A549 (cell line): ENCODE results near the gene REC8. TPM values are rescaled to one million over a fixed set of nuclear protein-coding genes. Genes with fewer than 3 reads are reported as not detected.
A peak's percentile ranks its signal among the peaks of the same experiment; 100 is the strongest.

Source experiments
- ATAC-seq, 2 experiments: fragments of 200-7000 bp in 1 of 2; fragments of >200 bp in 1 of 2; cut with Nextera tagmentation in 1 of 2; cut with Tn5 transposase in 1 of 2; 3 replicates each; pipeline versions ENCODE4 v1.8.0 to v1.9.1; 2018 to 2020; ENCODE audit warnings: mild to moderate bottlenecking in 1 of 2, moderate library complexity in 1 of 2
- CTCF ChIA-PET: fragments of 300-600 bp; sonication (Branson Sonifier 250); formaldehyde crosslinking; extraction: SDS; loops from one replicate; lab custom pipeline; 2021; ENCODE audit warnings: antibody characterized with exemption, inconsistent platforms; lab: Yijun Ruan, JAX
- POLR2A ChIA-PET: fragments of 350-600 bp; formaldehyde crosslinking; extraction: SDS; loops from one replicate; lab custom pipeline; 2021; ENCODE audit warnings: antibody characterized with exemption, inconsistent platforms; lab: Yijun Ruan, JAX
- DNase-seq, 2 experiments: peaks; one replicate each; pipeline versions ENCODE4 v3.0.0 to v3.0.0-alpha.2; 2011 to 2016; ENCODE audit warnings: low read depth in 1 of 2, low spot score in 1 of 2
- FAIRE-seq: peaks from 2 replicates; lab custom pipeline; 2011; peaks lifted over from hg19 to GRCh38; lab: Jason Lieb, UNC
- H3K27ac ChIP-seq, 2 experiments: fragments of >200 bp; sonication (Bioruptor Twin); formaldehyde crosslinking; 3 replicates each; pipeline ENCODE4 v1.5.1; 2016 to 2017
- H3K4me1 ChIP-seq: fragments of >200 bp; sonication (Bioruptor Twin); formaldehyde crosslinking; 3 replicates; pipeline ENCODE4 v1.6.1; 2016
- H3K4me2 ChIP-seq: fragments of >200 bp; sonication (Bioruptor Twin); formaldehyde crosslinking; 3 replicates; pipeline ENCODE4 v1.6.1; 2016
- H3K4me3 ChIP-seq: fragments of >200 bp; sonication (Bioruptor Twin); formaldehyde crosslinking; 3 replicates; pipeline ENCODE4 v1.5.1; 2016
- H3K9me3 ChIP-seq: fragments of >200 bp; sonication (Bioruptor Twin); formaldehyde crosslinking; 3 replicates; pipeline ENCODE4 v1.6.1; 2016
- BHLHE40 ChIP-seq: IDR thresholded peaks from 2 replicates; pipeline ENCODE4 v1.6.1; 2012; ENCODE audit warnings: low read depth, low read length, inconsistent platforms
- CEBPB ChIP-seq, 2 experiments: fragments of >200 bp in 1 of 2; sonication (Bioruptor Twin) in 1 of 2; formaldehyde crosslinking in 1 of 2; IDR thresholded peaks; 2 replicates each; pipeline ENCODE4 v1.6.1; 2012 to 2016
- CHD2 ChIP-seq: fragments of 150-350 bp; IDR thresholded peaks from 2 replicates; pipeline ENCODE4 v1.6.1; 2014; ENCODE audit warnings: low read length; ENCODE audit not compliant: partially characterized antibody
- CTCF ChIP-seq: fragments of >200 bp; sonication (Bioruptor Twin); formaldehyde crosslinking; IDR thresholded peaks from 3 replicates; pipeline ENCODE4 v1.5.1; 2016
- ESRRA ChIP-seq: fragments of 150-350 bp; IDR thresholded peaks from 2 replicates; pipeline ENCODE4 v1.6.1; 2014; ENCODE audit warnings: mild to moderate bottlenecking, low read length, borderline replicate concordance
- FOSB ChIP-seq: fragments of 250-450 bp; sonication (Bioruptor Pico); IDR thresholded peaks from 2 replicates; pipeline ENCODE4 v1.5.0; 2020; ENCODE audit warnings: mild to moderate bottlenecking, moderate library complexity
- FOSL2 ChIP-seq, 2 experiments: fragments of 450-650 bp in 1 of 2; fragments of >200 bp in 1 of 2; sonication (Bioruptor Twin) in 1 of 2; formaldehyde crosslinking; IDR thresholded peaks; 2 replicates each; pipeline versions ENCODE4 v1.5.0 to v1.6.1; 2016 to 2020; ENCODE audit warnings: mild to moderate bottlenecking in 1 of 2, moderate library complexity in 1 of 2
- GATA3 ChIP-seq: IDR thresholded peaks from 2 replicates; pipeline ENCODE4 v1.6.1; 2012; ENCODE audit warnings: borderline replicate concordance
- HES2 ChIP-seq: fragments of >200 bp; sonication (Bioruptor Twin); formaldehyde crosslinking; IDR thresholded peaks from 2 replicates; pipeline ENCODE4 v1.6.1; 2016
- HEYL ChIP-seq: fragments of 250-450 bp; sonication (Bioruptor Pico); IDR thresholded peaks from 2 replicates; pipeline ENCODE4 v1.8.0; 2021; ENCODE audit warnings: mild to moderate bottlenecking, moderate library complexity
- HOXA7 ChIP-seq: fragments of 250-450 bp; sonication (Bioruptor Pico); IDR thresholded peaks from 2 replicates; pipeline ENCODE4 v1.5.0; 2020; ENCODE audit warnings: mild to moderate bottlenecking, moderate library complexity
- HOXB5 ChIP-seq: fragments of 250-450 bp; sonication (Bioruptor Pico); IDR thresholded peaks from 2 replicates; pipeline ENCODE4 v1.5.0; 2020; ENCODE audit warnings: mild to moderate bottlenecking, moderate library complexity
- JUN ChIP-seq, 2 experiments: fragments of >200 bp; sonication (Bioruptor Twin); formaldehyde crosslinking; IDR thresholded peaks; 2 replicates in 1 of 2; 3 replicates in 1 of 2; pipeline ENCODE4 v1.6.1; 2016 to 2017
- KDM5A ChIP-seq: fragments of 200-600 bp; sonication (generic); IDR thresholded peaks from 2 replicates; pipeline ENCODE4 v1.6.1; 2016; ENCODE audit warnings: antibody characterized with exemption, mild to moderate bottlenecking
- MAFK ChIP-seq: fragments of 450-650 bp; IDR thresholded peaks from 2 replicates; pipeline ENCODE4 v1.6.1; 2014; ENCODE audit not compliant: partially characterized antibody
- MAZ ChIP-seq: fragments of 150-350 bp; IDR thresholded peaks from 2 replicates; pipeline ENCODE4 v1.6.1; 2014; ENCODE audit warnings: antibody characterized with exemption, low read depth, low read length, borderline replicate concordance
- PHF8 ChIP-seq: fragments of 200-600 bp; sonication (generic); IDR thresholded peaks from 2 replicates; pipeline ENCODE4 v1.6.1; 2016; ENCODE audit warnings: low read depth, mild to moderate bottlenecking, antibody characterized with exemption, moderate library complexity, borderline replicate concordance
- POLR2A ChIP-seq: IDR thresholded peaks from 2 replicates; pipeline ENCODE4 v1.6.1; 2012; ENCODE audit warnings: mild to moderate bottlenecking, low read length
- RAD21 ChIP-seq, 2 experiments: fragments of >200 bp in 1 of 2; sonication (Bioruptor Twin) in 1 of 2; formaldehyde crosslinking in 1 of 2; IDR thresholded peaks in 1 of 2; conservative IDR thresholded peaks in 1 of 2; 2 replicates in 1 of 2; 3 replicates in 1 of 2; pipeline ENCODE4 v1.6.1; 2012 to 2018; ENCODE audit warnings: inconsistent platforms in 1 of 2
- RARB ChIP-seq: fragments of 250-450 bp; sonication (Bioruptor Pico); IDR thresholded peaks from 2 replicates; pipeline ENCODE4 v1.8.0; 2021; ENCODE audit warnings: mild to moderate bottlenecking, moderate library complexity
- RFX5 ChIP-seq: fragments of 450-650 bp; IDR thresholded peaks from 2 replicates; pipeline ENCODE4 v1.7.1; 2014; ENCODE audit warnings: antibody characterized with exemption, mild to moderate bottlenecking, moderate library complexity
- RNF2 ChIP-seq: fragments of 200-600 bp; sonication (generic); IDR thresholded peaks from 2 replicates; pipeline ENCODE4 v1.6.1; 2016; ENCODE audit warnings: low read depth, mild to moderate bottlenecking, antibody characterized with exemption, moderate library complexity, borderline replicate concordance
- SMC3 ChIP-seq: fragments of >200 bp; sonication (Bioruptor Twin); formaldehyde crosslinking; IDR thresholded peaks from 3 replicates; pipeline ENCODE4 v1.6.1; 2018; ENCODE audit warnings: inconsistent platforms
- SREBF2 ChIP-seq: fragments of 450-650 bp; IDR thresholded peaks from 2 replicates; pipeline ENCODE4 v1.6.1; 2014; ENCODE audit warnings: mild to moderate bottlenecking, moderate library complexity
- TFCP2L1 ChIP-seq: fragments of 250-450 bp; sonication (Bioruptor Pico); IDR thresholded peaks from 2 replicates; pipeline ENCODE4 v1.5.0; 2021; ENCODE audit warnings: mild to moderate bottlenecking
- TP53 ChIP-seq: fragments of 250-450 bp; sonication (Bioruptor Pico); IDR thresholded peaks from 2 replicates; pipeline ENCODE4 v1.5.0; 2021; ENCODE audit warnings: mild to moderate bottlenecking, moderate library complexity
- ZC3H11A ChIP-seq: fragments of 450-650 bp; IDR thresholded peaks from 2 replicates; pipeline ENCODE4 v1.6.1; 2014; ENCODE audit warnings: antibody characterized with exemption, mild to moderate bottlenecking
- ZFP36 ChIP-seq: fragments of 450-650 bp; IDR thresholded peaks from 2 replicates; pipeline ENCODE4 v1.6.1; 2014; ENCODE audit warnings: borderline replicate concordance; ENCODE audit not compliant: partially characterized antibody
- ZNF302 ChIP-seq: fragments of 250-450 bp; sonication (Bioruptor Pico); IDR thresholded peaks from 2 replicates; pipeline ENCODE4 v1.9.0; 2021; ENCODE audit warnings: inconsistent platforms, mild to moderate bottlenecking, moderate library complexity
- ZSCAN20 ChIP-seq: fragments of 250-450 bp; sonication (Bioruptor Pico); IDR thresholded peaks from 2 replicates; pipeline ENCODE4 v1.8.0; 2022; ENCODE audit warnings: mild to moderate bottlenecking, moderate library complexity
- whole genome bisulfite sequencing: methylation state at CpG from one replicate; pipeline ENCODE4 v1.1.6; 2017; ENCODE audit errors: missing lambda C conversion rate; 5-methylcytosine and 5-hydroxymethylcytosine counted together
- polyA plus RNA-seq, 4 experiments: library from polyadenylated mRNA; depleted of rRNA in 3 of 4; stranded (reverse); fragments of >200 nt; fragmentation: RNase III in 1 of 4; extraction: RNeasy Plus Mini Kit Qiagen cat#74134 plus additional on column Dnase treatment in 1 of 4; gene quantifications; 2 replicates in 3 of 4; 3 replicates in 1 of 4; pipeline ENCODE4 v1.2.3, GENCODE V29; 2011 to 2017
- TF ChIP-seq, protein P1 (sequence below): IDR thresholded peaks from 2 replicates; pipeline ENCODE4 v1.6.1; 2012
- TF ChIP-seq, protein P2 (sequence below): fragments of 450-650 bp; IDR thresholded peaks from 2 replicates; pipeline ENCODE4 v1.6.1; 2014; ENCODE audit warnings: antibody characterized with exemption

REC8 gene
- polyA plus RNA-seq, 2 of the 4 experiments (the other 2 are of a cell fraction): 1.9 to 4.2 TPM

- ChIA-PET CTCF (interaction anchor here (0.8 to 1.8 kb wide), 7 partner anchors 20 to 131 kb away, joined by 3 to 5 read pairs (median 3); partner anchors contain the start of genes EMC9, MDP1 and TINF2), POLR2A (interaction anchor here (1.1 to 1.6 kb wide), 6 partner anchors 9 to 53 kb away, joined by 4 to 16 read pairs (median 6); partner anchors contain the start of genes CHMP4A, MDP1 and TINF2)
- Histone ChIP-seq H3K27ac (peak overlapping the region; percentile 46 to 98; a peak in 4 of 6 replicates), H3K4me2 (peak overlapping the region; percentile 88), H3K4me3 (peak overlapping the region; percentile 97; the same call in 2 of the 3 replicates), H3K4me1 (peaks cover 18% of the 10 kb centered on the region), H3K9me3 (no peaks in the 10 kb centered on the region)
- no peak for ATAC-seq
- no peak for DNase-seq
- TF ChIP-seq TP53 (no peak), RAD21 (conservative IDR thresholded peaks at IDR 0.05 in 1 of 2, IDR thresholded peaks at IDR 0.05 in 1 of 2) (no peak)
- WGBS: 5% methylated on average over 3 of the region's 3 CpGs
- FAIRE-seq: no peak
Measured at GRCh38 chr14:24189059-24189375, 17.1 kb downstream of the REC8 start.

GRCh38 chr14:24189460-24189859 lies 17.6 kb downstream of the REC8 start:
- ATAC-seq (no peak), DNase-seq (no peak), FAIRE-seq (no peak)
- peaks cover 22% of the 10 kb centered on the region for H3K4me1 ChIP-seq
- H3K9me3 ChIP-seq: no peaks in the 10 kb centered on the region
- peak overlapping the region in 1 of 2 experiments; percentile 98; a peak in 3 of 6 replicates for H3K27ac ChIP-seq
- TF ChIP-seq RNF2 (no peak), ZNF302 (no peak), RARB (CRISPR knock-in tag) (no peak), ESRRA (no peak), SMC3 (no peak), HES2 (no peak), RFX5 (no peak), CHD2 (no peak), CTCF (no peak), ZFP36 (no peak), ZSCAN20 (no peak), SREBF2 (no peak), BHLHE40 (no peak), POLR2A (no peak), GATA3 (no peak)
- TF ChIP-seq, protein P1, sequence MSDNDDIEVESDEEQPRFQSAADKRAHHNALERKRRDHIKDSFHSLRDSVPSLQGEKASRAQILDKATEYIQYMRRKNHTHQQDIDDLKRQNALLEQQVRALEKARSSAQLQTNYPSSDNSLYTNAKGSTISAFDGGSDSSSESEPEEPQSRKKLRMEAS: no peak
- TF ChIP-seq, protein P2, sequence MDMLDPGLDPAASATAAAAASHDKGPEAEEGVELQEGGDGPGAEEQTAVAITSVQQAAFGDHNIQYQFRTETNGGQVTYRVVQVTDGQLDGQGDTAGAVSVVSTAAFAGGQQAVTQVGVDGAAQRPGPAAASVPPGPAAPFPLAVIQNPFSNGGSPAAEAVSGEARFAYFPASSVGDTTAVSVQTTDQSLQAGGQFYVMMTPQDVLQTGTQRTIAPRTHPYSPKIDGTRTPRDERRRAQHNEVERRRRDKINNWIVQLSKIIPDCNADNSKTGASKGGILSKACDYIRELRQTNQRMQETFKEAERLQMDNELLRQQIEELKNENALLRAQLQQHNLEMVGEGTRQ: no peak
- H3K4me2 ChIP-seq: peak overlapping the region; percentile 88
- ChIA-PET CTCF (interaction anchor here (0.8 to 1.6 kb wide), 3 partner anchors 21 to 53 kb away, joined by 3 to 4 read pairs (median 4); partner anchors contain the start of gene TINF2), POLR2A (interaction anchor here (0.6 to 1.6 kb wide), 7 partner anchors 10 to 53 kb away, joined by 4 to 16 read pairs (median 7); partner anchors contain the start of genes CHMP4A, MDP1, NEDD8 and TINF2)
- no peak overlapping the region for H3K4me3 ChIP-seq
- 95% methylated on average over 9 of the region's 9 CpGs for WGBS

DNA sequence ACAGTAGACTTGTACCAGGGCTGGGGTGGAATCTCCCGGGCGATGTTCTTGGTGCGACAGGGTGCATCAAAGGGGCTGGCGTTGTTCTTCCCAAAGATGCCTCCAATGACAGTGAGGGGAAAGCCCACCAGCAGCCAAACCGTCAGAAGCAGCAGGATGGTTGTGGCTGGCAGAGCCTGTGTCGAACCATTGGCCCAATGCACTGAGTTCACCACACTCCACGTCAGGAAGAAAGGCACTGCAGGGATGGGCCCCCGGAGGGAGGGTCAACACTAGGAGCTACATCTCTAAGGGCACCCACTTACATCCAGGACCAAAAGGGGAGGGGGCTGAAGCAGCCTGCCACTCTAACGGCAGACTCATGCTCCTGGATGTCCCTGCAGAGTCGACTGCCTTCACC lies 18.5 kb downstream of the REC8 start:
- Histone ChIP-seq H3K4me1 (peaks cover 25% of the 10 kb centered on the region), H3K9me3 (no peaks in the 10 kb centered on the region), H3K4me3 (no peak overlapping the region), H3K4me2 (no peak overlapping the region), H3K27ac (no peak overlapping the region)
- no peak for DNase-seq
- ChIA-PET POLR2A (no interaction called here), CTCF (no interaction called here)
- no peak for TF ChIP-seq MAFK
- TF ChIP-seq KDM5A: no peak
- TF ChIP-seq FOSL2 (IDR thresholded peaks at IDR 0.05): no peak
- no peak for TF ChIP-seq FOSL2 (CRISPR knock-in tag; IDR thresholded peaks at IDR 0.05)
- no peak for TF ChIP-seq JUN (IDR thresholded peaks at IDR 0.05)
- no peak for TF ChIP-seq ZC3H11A
- no peak for TF ChIP-seq RAD21 (conservative IDR thresholded peaks at IDR 0.05 in 1 of 2, IDR thresholded peaks at IDR 0.05 in 1 of 2)
- no peak for TF ChIP-seq HOXA7 (CRISPR knock-in tag)
- no peak for TF ChIP-seq CHD2
- no peak for TF ChIP-seq TFCP2L1
- no peak for TF ChIP-seq MAZ
- no peak for TF ChIP-seq ZNF302
- no peak for TF ChIP-seq SREBF2
- no peak for TF ChIP-seq GATA3
- TF ChIP-seq FOSB (CRISPR knock-in tag): no peak
- no peak for TF ChIP-seq HOXB5
- TF ChIP-seq, protein P2: no peak
- no peak for TF ChIP-seq PHF8
- TF ChIP-seq, protein P1: no peak
- no peak for TF ChIP-seq HEYL (CRISPR knock-in tag)
- TF ChIP-seq CEBPB (IDR thresholded peaks at IDR 0.05): no peak
- WGBS: 90% methylated on average over 10 of the region's 10 CpGs
- ATAC-seq: no peak
- FAIRE-seq: no peak
